Measurements from ENCODE around the gene NCOA3. TPM values are rescaled to one million over a fixed set of nuclear protein-coding genes. Genes with fewer than 3 reads are reported as not detected.

The NCOA3 gene
- total and polyA plus RNA-seq, 2 of the 8 experiments (the other 6 are each of a cell fraction or from before 2014, with no cell fraction given): 7.9 to 24.7 TPM

DNA sequence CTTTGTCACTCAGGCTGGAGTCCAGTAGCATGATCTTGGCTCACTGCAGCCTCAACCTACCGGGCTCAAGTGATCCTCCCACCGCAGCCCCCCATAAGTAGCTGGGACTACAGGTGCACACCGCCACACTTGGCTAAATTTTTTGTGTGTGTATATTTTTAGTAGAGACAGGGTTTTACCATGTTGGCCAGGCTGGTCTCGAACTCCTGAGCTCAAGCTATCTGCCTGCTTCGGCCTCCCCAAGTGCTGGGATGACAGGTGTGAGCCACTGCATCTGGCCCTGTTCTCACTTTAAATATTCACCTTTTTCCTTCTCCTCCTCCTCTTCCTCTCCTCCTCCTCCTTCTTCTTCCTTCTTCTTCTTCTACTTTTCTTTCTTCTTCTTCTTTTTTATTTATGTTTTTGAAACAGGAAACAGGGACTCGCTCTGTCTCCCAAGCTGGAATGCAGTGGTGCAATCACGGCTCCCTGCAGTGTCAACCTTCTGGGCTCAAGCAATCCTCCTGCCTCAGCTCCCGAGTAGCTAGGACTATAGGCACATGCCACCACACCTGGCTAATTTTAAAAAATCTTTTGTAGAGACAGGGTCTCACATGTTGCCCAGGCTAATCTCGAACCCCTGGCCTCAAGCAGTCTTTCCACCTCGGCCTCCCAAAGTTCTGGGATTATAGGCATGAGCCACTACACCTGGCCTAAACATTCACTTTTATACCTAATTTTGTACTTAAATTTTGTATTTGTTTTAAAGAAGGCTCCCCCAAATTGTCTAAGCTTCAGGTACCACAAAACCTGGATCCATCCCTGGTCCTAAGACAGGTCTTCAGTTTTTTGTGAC lies 47.2 kb upstream of the NCOA3 start:
- POLR2A ChIA-PET (ENCODE audit: partially characterized antibody): interaction anchor here (0.7 kb wide), 1 partner anchor 16 kb away, joined by 3 read pairs; no protein-coding TSS in a partner anchor

More for the DNA sequence above, 47.2 kb upstream of the NCOA3 start:
- FAIRE-seq (no peak), DNase-seq (ENCODE audit: low read depth in 1 of 2, low spot score in 2 of 2) (no peak)
- no peaks in the 10 kb centered on the region for H3K4me1 ChIP-seq (replicated peaks in 1 of 4; ENCODE audit: control insufficient read depth in 3 of 4, insufficient read depth in 4 of 4, low read length in 3 of 4)
- H3K79me1 ChIP-seq (ENCODE audit: low read depth, low read length): no peaks in the 10 kb centered on the region
- H2BK5ac ChIP-seq (ENCODE audit: low read depth, low read length): no peak overlapping the region
- H2AFZ ChIP-seq (ENCODE audit: low read length): no peak overlapping the region
- H4K5ac ChIP-seq (ENCODE audit: insufficient read length, low read depth, low read length): no peak overlapping the region
- H2BK20ac ChIP-seq (ENCODE audit: low read length): no peak overlapping the region
- no peak overlapping the region for H3K18ac ChIP-seq (ENCODE audit: extremely low read depth, low read length)
- H2BK15ac ChIP-seq (ENCODE audit: low read length): no peak overlapping the region
- no peak overlapping the region for H3K4me3 ChIP-seq (ENCODE audit: extremely low read depth in 1 of 4, insufficient read depth in 2 of 4, low read depth in 3 of 4, low read length in 4 of 4)
- TF ChIP-seq, protein P1, sequence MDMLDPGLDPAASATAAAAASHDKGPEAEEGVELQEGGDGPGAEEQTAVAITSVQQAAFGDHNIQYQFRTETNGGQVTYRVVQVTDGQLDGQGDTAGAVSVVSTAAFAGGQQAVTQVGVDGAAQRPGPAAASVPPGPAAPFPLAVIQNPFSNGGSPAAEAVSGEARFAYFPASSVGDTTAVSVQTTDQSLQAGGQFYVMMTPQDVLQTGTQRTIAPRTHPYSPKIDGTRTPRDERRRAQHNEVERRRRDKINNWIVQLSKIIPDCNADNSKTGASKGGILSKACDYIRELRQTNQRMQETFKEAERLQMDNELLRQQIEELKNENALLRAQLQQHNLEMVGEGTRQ (IDR thresholded peaks at IDR 0.05; ENCODE audit: low read length): no peak
- TF ChIP-seq CEBPB (IDR thresholded peaks at IDR 0.05; ENCODE audit: low read depth, low read length): peak; percentile 52; the same call in 1 of the 2 replicates
- no peak overlapping the region for H3K23ac ChIP-seq (ENCODE audit: insufficient read length)
- 93% methylated on average over 10 of the region's 10 CpGs; no CpG with 5 or more reads in 1 of the 2 experiments for WGBS, 2 experiments (ENCODE audit: extremely low coverage in 1 of 2, insufficient coverage in 1 of 2, insufficient read length in 1 of 2, insufficient replicate concordance in 2 of 2, low coverage in 1 of 2, low lambda C conversion rate in 2 of 2, missing lambda C conversion rate in 1 of 2)
- H3K56ac ChIP-seq (replicated peaks; ENCODE audit: insufficient read length, low read depth, low read length): no peak overlapping the region
- H3K36me3 ChIP-seq (ENCODE audit: control insufficient read depth in 2 of 4, insufficient read depth in 4 of 4, low read length in 3 of 4): no peaks in the 10 kb centered on the region
- no peak overlapping the region for H2BK120ac ChIP-seq (replicated peaks; ENCODE audit: low read depth, low read length)
- H3K14ac ChIP-seq (ENCODE audit: insufficient read length): no peak overlapping the region
- no peak overlapping the region for H2AK5ac ChIP-seq (ENCODE audit: low read depth, low read length)
- H4K91ac ChIP-seq (replicated peaks; ENCODE audit: insufficient read length, low read length): no peak overlapping the region
- H2BK12ac ChIP-seq (ENCODE audit: low read depth, low read length): no peak overlapping the region
- H4K8ac ChIP-seq (ENCODE audit: extremely low read depth, insufficient read depth, low read length): no peak overlapping the region
- H3K79me2 ChIP-seq (ENCODE audit: control insufficient read depth in 1 of 2, insufficient read depth in 2 of 2, low read length in 2 of 2): no peaks in the 10 kb centered on the region
- CTCF ChIA-PET (ENCODE audit: partially characterized antibody): interaction anchor here (0.9 to 1.4 kb wide), 2 partner anchors 10 to 85 kb away, joined by 3 read pairs; no protein-coding TSS in a partner anchor
- H3K9ac ChIP-seq (replicated peaks in 1 of 4; ENCODE audit: extremely low read depth in 1 of 4, low read depth in 3 of 4, low read length in 3 of 4): no peak overlapping the region
- H3K23me2 ChIP-seq (ENCODE audit: low read depth, low read length): no peaks in the 10 kb centered on the region
- no peaks in the 10 kb centered on the region; a peak in 1 of 7 replicates for H3K27me3 ChIP-seq (replicated peaks in 1 of 4; ENCODE audit: control insufficient read depth in 3 of 4, extremely low read depth in 1 of 4, insufficient read depth in 3 of 4, low read length in 3 of 4)
- no peak overlapping the region for H3K4ac ChIP-seq (replicated peaks; ENCODE audit: insufficient read length, low read depth, low read length)
- no peaks in the 10 kb centered on the region for H4K20me1 ChIP-seq (replicated peaks in 1 of 2; ENCODE audit: control insufficient read depth in 1 of 2, insufficient read depth in 2 of 2, low read length in 2 of 2)
- H3K4me2 ChIP-seq (ENCODE audit: insufficient read depth in 1 of 2, low read depth in 2 of 2, low read length in 2 of 2): no peak overlapping the region
- H3K27ac ChIP-seq (ENCODE audit: low read depth, low read length): no peak overlapping the region
- no peaks in the 10 kb centered on the region for H3K9me3 ChIP-seq (ENCODE audit: insufficient read depth in 2 of 2, low read depth in 1 of 2, low read length in 1 of 2)
